ENCODE results near the gene OXER1.

GRCh38 chr2:42789751-42790150 lies 25.8 kb upstream of the OXER1 start:
- TF ChIP-seq ZNF274 (IDR thresholded peaks at IDR 0.05; ENCODE audit: low read depth, low read length) (no peak), SUZ12 (IDR thresholded peaks at IDR 0.05; ENCODE audit: extremely low read depth, insufficient read depth, insufficient read length) (no peak), YY1 (IDR thresholded peaks at IDR 0.05; ENCODE audit: insufficient read depth, insufficient read length) (no peak)

Data from NT2/D1 (cell line).